ENCODE results near the gene TMEM169.

TMEM169 gene

DNA sequence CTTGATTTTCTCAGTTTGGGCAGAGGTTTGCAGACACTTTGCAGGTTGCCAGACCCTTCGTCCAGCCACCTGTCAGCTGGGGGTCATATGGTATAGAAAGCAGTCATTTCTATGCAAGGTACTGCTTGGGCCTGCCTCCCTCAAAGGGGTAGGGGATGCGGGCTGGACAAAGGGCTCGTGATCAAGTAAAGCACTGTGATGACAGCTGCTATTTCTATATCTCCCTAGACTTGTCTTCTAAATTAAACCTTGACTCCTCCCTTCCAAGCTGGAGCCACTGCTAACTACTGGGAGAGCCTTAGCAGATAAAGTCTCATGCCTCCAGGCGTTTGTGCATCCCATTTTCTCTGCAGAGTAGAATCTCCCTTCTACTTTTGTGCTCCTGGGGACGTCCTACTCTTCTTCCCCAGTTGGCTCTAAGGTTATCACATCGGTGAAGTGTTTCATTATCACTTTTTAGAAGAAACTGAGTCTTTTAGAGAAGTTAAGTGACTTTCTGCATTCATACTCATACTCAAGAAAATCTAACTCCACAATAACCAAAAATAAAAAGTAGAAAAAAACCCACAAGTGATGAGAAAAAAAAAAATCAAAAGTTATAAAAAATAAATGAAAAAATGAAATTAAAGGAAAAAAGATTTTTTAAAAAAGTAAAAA, 26.7 kb downstream of the TMEM169 start:
- no peak for DNase-seq

DNA sequence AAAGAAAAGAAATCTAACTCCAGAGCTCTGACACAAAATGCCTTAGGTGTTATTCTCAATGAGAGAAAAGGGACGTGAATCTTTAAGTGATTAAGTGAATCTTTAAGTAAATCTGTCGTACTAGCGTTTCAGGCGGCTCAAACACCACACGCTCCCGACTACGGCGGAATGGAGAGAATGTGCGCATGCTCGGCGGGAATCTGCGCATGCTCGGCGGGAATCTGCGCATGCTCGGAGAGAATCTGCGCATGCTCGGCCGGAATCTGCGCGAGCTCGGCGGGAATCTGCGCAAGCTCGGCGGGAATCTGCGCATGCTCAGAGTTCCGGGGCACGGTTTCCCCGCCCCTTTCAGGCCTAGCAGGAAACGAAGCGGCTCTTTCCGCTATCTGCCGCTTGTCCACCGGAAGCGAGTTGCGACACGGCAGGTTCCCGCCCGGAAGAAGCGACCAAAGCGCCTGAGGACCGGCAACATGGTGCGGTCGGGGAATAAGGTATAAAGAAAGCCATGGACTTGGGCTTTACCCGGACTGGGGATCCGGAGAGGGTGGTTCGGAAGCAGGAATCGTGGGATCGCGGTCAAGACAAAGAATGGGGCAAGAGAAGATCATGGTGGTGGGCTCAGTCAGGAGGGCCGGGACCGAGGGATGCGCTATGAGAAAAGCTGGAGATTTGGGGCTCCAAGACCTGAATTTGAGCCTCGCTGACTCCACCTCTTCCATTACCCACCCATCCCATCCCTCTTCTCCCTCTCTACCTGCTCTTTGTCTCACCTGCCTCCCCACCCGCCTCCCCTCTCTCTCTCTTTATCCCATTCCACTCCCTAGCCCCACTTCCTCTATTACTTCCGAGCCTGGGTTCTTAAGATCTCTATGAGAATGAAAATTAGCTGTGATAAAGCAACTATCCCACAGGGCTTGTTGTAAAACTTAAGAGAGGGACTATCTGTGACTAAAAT, 27.5 kb downstream of the TMEM169 start, which contains the start of gene XRCC5:
XRCC5 (plus strand) TSS at position 382 of the 955 bp plus-strand sequence; CDS start at position 471, 89 bp downstream.
- DNase-seq: peak; percentile 96

DNA sequence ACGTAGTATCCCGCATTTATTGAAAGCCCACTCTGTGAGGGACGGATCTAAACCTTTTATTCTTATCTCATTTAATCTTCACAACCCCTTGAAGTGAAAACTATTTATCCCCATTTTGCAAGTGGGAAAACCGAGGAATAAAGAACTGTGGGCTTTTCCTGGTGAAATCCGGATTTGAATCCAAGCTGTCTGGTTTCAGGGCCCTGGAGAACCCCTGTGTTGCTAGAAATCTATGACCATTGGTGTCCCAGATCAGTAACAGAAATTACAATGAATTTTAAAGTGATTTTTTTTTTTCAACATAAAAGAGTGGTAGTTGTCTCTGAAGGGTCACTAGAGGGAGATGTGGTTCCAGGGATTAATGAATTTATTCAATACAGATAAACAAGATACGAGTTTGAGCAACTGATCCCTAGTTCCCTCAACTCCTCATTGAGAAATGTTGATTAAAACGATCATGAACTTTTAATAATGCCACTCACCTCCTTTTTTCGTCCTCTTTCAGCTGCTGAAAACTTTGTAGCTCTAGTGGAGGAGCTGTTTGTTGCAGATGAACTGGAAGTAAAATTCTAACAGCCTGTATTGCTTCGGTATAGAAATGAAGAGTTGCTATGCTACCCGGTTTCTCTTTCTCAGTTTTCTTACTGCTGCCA, 28.4 kb downstream of the TMEM169 start:
- DNase-seq: peak; percentile 59

DNA sequence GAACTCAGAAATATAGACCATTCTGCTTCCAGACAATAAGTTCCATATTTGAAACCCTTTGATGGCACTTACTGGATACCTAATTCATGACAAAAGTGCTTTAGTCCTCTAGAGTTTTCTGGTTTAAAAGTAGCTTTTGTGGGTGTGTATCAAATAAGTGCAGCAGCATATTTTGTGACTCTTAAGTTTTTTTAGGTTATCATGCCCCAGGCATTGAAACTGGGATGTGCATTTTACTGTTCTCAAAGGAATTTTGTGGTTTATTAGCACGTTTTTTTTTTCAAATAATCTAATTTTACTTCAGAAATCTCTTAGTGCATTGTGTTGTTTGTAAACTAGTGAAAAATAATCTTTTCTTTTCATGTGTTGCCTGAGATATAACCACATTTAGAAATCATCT, 28.9 kb downstream of the TMEM169 start:
- DNase-seq: no peak

DNA sequence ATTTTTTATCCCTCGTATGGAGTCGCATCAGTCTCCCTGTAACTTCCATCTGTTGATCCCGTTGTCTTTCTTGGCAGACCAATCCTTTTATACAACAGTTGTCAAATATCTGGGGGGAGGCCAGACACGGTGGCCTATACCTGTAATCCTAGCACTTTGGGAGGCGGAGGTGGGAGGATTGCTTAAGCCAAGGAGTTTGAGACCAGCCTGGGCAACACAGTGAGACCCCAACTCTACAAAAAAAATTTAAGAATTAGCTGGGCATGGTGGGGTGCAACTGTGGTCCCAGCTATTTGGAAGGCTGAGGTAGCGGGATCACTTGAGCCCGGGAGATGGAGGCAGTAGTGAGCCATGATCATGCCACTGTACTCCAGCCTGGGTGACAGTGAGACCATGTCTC, 29.4 kb downstream of the TMEM169 start:
- no peak for DNase-seq

DNA sequence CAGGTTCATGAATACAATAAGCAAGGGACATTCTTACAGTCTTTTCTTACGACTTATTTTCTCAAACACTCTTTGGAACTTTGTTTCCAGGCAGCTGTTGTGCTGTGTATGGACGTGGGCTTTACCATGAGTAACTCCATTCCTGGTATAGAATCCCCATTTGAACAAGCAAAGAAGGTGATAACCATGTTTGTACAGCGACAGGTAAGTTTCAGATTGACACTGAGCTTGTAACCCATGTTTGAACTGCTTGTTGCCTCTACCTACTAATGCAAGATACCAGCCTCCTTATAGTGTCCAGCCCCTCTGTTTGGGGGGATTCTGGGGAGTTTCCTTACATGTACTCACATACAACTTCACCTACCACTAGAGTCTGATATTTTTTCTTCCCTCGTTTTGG, 31.2 kb downstream of the TMEM169 start:
- DNase-seq: no peak

DNA sequence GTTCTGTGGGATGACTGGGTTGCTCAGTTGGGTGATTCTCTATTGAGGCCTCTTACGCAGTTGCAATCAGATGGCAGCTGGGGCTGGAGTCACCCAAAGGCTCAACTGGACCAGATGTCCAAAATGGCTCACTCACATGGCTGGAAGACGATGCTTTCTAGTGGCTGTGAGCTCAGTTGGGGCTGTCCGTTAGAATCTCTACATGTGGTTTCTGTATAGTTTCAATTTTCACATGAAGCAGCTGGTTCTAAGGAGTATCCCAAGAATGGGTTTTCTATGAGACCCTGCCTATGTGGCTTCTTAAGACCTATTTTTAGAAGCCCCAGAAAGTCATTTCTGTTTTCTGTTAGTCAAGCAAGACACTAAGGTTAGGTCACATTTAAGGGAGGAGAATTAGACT, 31.9 kb downstream of the TMEM169 start:
- no peak for DNase-seq

DNA sequence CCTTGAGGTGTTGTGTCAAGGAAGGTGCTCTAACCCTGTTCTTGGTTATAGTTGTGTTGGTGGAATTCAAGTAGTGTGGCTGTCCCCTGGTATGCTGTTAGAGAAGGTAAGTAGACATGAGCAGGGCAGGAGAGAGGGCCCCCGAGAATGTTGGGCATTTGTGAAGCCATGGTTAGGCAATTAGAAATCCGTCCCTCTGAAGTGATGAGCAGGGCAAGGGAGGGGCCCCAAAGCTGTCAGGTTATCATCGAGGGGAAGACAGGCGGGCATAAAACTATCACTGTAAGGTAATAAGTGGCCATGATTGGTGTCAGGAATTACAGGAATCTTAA, 32.6 kb downstream of the TMEM169 start:
- no peak for DNase-seq

DNA sequence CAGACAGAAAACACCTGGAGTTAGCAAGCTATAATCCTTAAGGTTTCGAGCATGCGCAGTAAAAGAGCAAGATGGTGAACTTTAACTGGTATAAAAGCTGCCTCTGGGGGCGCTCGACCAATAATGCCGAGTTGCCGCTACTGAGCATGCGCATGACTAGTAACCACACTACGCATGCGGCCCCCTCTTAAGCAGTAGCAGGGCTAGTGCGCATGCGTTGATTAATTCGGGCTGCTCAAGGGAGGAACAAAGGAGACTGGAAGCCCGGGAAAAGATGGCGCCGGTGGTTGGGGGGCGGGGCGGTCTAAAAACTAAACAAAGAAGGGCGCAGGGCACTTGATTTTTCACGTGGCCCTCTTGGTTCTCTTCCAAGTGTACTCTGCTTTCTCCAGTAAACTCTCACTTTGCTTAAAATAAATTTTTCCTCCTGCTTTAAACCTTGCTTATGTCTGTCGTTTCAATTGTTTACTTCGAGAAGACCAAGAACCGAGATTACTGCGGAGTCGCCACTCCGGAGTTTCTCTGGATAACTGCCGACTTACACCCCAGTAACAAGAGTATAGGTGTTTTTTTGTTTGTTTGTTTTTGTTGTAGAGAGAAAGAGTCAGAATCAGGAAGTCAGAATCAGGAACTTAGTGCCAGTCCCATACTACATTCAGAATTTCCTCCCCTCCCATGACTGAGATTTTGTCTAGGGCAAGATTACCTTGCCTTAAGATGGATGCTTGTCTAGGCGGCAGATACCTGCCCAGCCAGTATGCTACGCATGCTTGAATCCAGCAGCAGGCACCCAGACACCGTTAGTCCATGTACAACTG, 33.2 kb downstream of the TMEM169 start:
- DNase-seq: peak; percentile 99

DNA sequence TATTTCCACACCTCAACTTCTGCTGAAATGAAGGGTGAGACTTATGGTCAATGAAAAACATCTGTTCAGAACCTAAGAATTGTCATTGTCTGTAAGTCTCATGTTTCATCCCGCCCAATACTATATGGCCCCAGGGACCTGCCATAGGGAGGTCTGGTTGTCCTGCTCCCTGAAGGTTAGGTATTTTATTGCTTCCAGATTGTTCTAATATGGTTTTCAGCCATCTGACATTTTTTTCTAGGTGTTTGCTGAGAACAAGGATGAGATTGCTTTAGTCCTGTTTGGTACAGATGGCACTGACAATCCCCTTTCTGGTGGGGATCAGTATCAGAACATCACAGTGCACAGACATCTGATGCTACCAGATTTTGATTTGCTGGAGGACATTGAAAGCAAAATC, 34.7 kb downstream of the TMEM169 start:
- DNase-seq: peak; percentile 22

DNA sequence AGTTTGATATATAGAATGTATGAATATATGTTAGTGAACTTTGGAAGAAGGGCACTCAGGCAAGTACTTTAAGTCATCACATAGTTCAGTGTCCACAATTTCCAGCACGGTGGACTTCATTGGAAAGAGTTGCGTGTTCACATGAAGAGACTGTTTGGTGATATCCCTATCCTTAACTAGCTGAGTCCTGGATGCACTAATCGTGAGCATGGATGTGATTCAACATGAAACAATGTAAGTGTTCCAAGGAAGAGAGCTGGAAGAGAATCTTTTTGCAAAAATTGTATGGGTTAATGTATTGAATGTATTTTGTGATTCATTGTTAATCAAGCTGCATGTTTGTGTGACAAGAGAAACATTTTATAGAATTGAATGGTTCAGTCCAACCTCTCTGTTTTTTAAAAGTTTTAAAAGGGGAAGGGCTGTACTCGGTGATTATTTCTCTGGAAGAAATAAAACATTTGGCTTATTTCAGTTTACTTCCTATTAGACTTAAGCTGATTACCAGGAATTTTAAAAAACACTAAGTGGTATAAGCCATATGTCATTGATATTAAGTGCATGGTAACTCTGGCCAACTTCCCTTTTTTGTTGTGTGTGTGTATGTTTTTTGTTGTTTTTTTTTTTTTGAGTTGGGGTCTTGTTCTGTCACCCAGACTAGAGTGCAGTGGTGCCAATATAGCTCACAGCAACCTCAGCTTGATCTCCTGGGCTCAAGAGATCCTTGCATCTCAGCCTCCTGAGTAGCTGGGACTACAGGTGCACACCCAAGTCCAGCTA, 36.0 kb downstream of the TMEM169 start:
- DNase-seq: peak; percentile 82

DNA sequence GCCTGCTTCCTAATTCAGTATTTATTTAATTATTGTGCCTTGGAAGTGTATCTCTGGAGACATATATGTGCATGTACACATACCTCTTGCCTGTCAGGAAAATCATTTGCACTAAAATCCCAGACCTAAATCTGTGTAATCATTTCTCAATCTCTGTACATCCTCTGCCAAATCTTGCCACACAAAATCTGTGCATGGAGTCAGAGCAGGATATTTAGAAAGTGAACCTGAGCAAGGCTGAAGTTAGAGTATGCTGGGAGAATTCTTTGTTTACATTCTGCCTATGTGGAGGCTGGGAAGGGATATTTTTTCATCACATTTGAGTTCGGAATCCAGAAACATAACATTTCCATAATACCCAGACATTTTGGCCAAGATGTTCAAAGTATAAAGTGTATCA, 36.8 kb downstream of the TMEM169 start:
- no peak for DNase-seq

DNA sequence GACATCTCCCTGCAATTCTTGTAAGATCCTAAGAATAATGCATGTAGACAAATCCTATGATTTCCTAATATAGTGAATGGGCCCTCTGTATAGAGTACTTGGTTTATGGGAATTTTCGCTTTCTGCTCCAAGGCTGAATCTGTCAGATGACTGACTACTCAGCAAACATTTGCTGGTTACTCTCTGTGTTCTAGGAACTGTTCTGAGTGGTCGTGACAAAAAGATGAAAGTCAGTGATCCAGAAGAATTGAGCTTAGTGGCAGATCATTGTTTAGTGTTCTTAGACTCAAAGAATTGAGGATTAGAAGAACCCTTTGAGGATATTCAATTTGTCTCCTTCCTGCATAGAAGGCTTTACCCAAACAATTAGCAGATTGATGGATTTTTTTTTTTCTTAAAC, 37.4 kb downstream of the TMEM169 start:
- DNase-seq: no peak

DNA sequence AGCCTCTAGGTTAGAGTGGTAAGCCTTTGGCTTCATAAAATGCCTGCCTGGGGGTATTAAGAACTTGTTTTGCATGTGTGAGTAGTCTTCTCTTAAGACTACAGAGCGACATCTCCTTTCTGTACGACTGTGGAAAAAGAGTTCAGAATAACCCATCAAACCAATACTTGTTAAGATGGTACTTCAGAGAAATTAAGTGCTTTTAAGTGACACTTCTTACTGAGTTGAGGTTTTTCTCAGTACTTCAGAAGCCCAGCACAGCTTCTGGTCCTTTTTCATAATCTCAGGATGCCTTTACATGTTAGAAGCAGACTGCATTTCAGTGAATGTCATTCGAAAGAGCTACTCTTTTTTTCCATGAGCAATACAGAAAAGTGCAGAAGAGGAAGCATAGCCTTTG, 38.3 kb downstream of the TMEM169 start:
- DNase-seq: no peak

DNA sequence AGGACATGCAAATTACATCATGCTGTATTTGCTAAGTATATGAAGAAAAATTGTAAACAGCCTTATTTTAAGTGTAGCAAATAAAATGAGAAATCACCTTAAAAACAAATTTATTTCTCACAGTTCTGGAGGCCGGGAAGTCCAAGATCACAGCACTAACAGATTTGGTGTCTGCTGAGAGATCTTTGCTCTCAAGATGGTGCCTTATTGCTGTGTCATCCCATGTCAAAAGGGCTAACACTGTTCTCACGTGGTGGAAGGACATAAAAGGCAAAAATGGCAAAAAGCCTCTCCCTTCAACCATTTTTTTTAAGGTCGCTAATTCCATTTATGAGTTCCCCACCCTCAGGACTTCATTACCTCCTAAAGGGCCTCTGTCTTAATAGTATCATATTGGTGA, 39.5 kb downstream of the TMEM169 start:
- no peak for DNase-seq

DNA sequence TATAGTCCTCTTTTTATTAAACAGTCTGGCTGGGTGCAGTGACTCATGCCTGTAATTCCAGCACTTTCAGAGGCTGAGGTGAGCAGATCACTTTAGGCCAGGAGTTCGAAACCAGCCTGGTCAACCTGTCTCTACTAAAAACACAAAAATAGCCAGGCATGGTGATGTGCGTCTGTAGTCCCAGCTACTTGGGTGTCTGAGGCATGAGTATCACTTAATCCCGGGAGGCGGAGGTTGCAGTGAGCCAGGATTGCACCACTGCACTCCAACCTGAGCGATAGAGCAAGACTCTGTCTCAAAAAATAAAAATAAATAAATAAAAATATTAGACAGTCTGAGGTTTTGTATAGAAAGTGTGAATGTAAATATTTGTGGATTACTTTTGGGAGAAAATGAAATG, 45.2 kb downstream of the TMEM169 start:
- no peak for DNase-seq

DNA sequence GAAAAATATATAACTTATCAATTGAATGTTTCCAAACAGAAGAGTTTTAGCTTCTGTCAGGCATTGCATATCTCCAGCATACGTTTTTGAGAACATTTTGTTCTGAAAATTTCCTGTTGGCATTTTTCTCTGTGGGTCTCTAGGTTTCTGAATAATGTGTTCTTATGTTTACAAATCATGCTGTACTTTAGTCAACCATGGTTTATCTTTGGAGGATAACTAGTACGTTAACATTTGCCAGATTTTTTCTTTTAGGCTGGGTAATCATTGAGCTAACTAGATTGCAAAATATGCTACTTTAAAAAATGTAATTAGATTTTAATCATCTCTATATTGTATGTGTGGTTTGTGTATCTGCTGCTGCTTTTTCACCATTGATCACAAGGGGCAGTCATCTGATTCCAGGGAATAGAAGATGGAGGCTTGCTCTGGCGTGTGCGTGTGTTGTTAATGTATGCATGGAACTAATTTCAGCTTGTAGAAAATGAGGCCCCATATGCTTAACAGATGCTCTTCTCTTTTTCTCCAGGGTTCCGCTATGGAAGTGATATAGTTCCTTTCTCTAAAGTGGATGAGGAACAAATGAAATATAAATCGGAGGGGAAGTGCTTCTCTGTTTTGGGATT, 48.7 kb downstream of the TMEM169 start:
- DNase-seq: no peak

DNA sequence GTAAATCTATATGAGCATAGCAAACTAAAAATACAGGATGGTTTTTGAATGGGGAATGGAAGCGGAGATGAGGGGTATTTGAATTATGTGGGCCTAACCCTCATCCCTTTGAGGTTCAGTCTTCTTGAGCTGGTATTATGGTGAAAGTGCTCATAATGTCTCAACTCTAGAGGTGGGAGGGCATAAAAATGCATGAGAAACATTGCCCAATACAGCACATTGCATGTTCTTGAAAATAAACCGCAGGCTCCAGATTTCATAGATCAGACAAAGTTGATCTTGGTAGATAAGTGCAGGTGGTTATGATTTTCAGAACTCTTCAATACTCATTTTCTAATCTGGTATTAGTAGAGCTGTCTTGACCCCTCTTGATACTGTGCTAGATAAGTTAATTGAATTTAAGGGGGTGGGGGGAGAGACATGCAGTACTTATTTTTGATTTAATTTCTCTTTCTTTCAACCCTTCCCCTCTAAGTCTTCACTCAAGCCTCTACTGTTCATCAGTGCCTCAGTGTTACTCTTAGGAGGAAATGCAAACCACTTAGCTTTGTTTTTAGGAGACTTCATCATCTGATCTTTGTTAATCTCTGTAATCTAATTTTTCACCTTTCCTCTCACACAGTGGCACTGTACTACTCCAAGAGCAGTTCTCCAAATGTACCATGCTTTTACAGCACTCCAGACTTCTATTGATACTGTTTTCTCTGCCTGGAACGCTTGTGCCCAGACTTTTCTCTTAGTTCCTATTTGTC, 49.6 kb downstream of the TMEM169 start:
- no peak for DNase-seq

DNA sequence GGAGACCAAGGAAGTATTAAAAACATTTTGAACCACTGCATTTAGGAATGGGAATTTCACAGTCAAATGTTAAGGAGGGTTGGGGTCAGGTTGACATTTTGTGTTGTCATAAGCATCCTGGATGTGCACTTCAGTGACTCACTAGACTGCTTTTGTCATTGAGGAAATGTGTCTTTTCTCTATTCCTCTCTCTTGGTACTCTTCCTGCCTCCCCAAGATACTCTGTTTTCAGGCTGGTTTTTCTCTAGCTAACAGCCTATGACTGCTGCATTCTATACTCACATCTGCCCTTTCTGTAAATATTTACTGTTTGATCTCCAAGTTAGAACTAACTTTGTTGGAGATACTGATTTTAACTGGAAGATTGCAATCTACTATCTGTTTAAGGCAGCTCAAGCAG, 50.9 kb downstream of the TMEM169 start:
- no peak for DNase-seq

DNA sequence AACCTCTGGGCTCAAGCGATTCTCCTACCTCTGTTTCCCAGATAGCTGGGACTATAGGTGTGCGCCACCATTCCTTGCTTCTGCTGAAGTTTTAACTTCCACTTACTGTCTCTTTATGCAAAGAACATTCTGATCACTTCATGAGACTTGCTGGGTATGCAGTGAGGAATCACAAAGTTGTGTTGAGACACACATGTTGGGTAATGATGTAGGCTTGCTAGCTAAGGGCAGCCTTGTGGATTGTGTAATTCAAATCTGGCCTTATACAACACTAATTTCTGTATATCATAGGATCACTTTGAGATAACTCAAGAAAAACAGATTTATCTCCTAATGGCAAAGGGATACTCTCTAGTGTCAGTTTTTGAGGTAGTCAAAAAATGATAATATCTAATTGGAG, 51.7 kb downstream of the TMEM169 start:
- DNase-seq: no peak
